HCT116 (cell line): ENCODE measurements around the gene CRLF1. TPM values are rescaled to one million over a fixed set of nuclear protein-coding genes. Genes with fewer than 3 reads are reported as not detected.

Experiments used
- ATAC-seq: fragments of 200-7000 bp; cut with Tn5 transposase; 2 replicates; pipeline ENCODE4 v1.9.1; 2020; ENCODE audit warnings: mild to moderate bottlenecking, moderate library complexity
- BruUV-seq: library from RNA; stranded (reverse); fragments of 400-500 nt; replicated peaks from 2 replicates; lab custom pipeline; 2021; lab: Mats Ljungman, UMichigan
- CTCF ChIA-PET: fragments of 300-600 bp; sonication (Branson Sonifier 250); formaldehyde crosslinking; loops from one replicate; lab custom pipeline; 2021; ENCODE audit warnings: antibody characterized with exemption; lab: Charles Lee
- POLR2A ChIA-PET: fragments of 300-600, 350-600 bp; sonication (Branson Sonifier 250); formaldehyde crosslinking; loops from one replicate; lab custom pipeline; 2021; ENCODE audit warnings: antibody characterized with exemption; lab: Charles Lee
- RAD21 ChIA-PET, 2 experiments: fragments of 300-600 bp; sonication (Branson Sonifier 250); formaldehyde crosslinking; loops; one replicate each; lab custom pipeline; 2023; ENCODE audit warnings: low total read pairs in 2 of 2; ENCODE audit not compliant: uncharacterized antibody in 2 of 2, unreplicated experiment in 2 of 2, low non-redundant PET in 1 of 2; lab: Charles Lee
- DNase-seq: peaks from one replicate; pipeline ENCODE4 v3.0.0-alpha.2; 2010; ENCODE audit warnings: low read depth, low spot score
- H2AFZ ChIP-seq: fragments of 200-600 bp; shearing (Covaris generic), sonication (generic); 2 replicates; pipeline ENCODE4 v1.6.1; 2017; ENCODE audit warnings: low read depth, mixed run types, mixed read lengths, antibody characterized with exemption, low read length; ENCODE audit not compliant: poor library complexity, severe bottlenecking
- H3K27ac ChIP-seq: 2 replicates; pipeline ENCODE4 v1.5.1; 2012; ENCODE audit warnings: low read depth, low read length
- H3K27me3 ChIP-seq: fragments of 200-600 bp; sonication (generic); 2 replicates; pipeline ENCODE4 v1.6.1; 2016; ENCODE audit warnings: mixed run types, low read length, mixed read lengths; ENCODE audit not compliant: insufficient read depth
- H3K36me3 ChIP-seq, 2 experiments: fragments of 200-500 bp in 1 of 2; fragments of 200-600 bp in 1 of 2; sonication (Bioruptor generic) in 1 of 2; sonication (generic) in 1 of 2; 2 replicates each; pipeline versions ENCODE4 v1.5.1 to v1.6.1; 2014 to 2016; ENCODE audit warnings: low read length in 2 of 2, inconsistent platforms in 1 of 2, mixed read lengths in 1 of 2, mixed run types in 1 of 2; ENCODE audit not compliant: insufficient read depth in 2 of 2, control insufficient read depth in 1 of 2
- H3K4me1 ChIP-seq, 2 experiments: fragments of 200-600 bp in 1 of 2; sonication (generic) in 1 of 2; 2 replicates each; pipeline versions ENCODE4 v1.5.1 to v1.6.1; 2012 to 2017; ENCODE audit warnings: low read length in 2 of 2, inconsistent platforms in 1 of 2, mild to moderate bottlenecking in 1 of 2, mixed read lengths in 1 of 2, mixed run types in 1 of 2, moderate library complexity in 1 of 2; ENCODE audit not compliant: insufficient read depth in 2 of 2, control insufficient read depth in 1 of 2
- H3K4me2 ChIP-seq: fragments of 200-600 bp; sonication (generic); 2 replicates; pipeline ENCODE4 v1.6.1; 2017; ENCODE audit warnings: mixed run types, low read length, mixed read lengths
- H3K4me3 ChIP-seq, 2 experiments: fragments of 200-600 bp in 1 of 2; sonication (generic) in 1 of 2; replicated peaks in 1 of 2; 2 replicates each; pipeline ENCODE4 v1.5.1; 2011 to 2016; ENCODE audit warnings: low read length in 2 of 2, control low read depth in 1 of 2, low read depth in 1 of 2, mild to moderate bottlenecking in 1 of 2, mixed read lengths in 1 of 2, mixed run types in 1 of 2
- H3K79me2 ChIP-seq: fragments of 200-600 bp; sonication (generic); 2 replicates; pipeline ENCODE4 v1.6.1; 2017; ENCODE audit warnings: mild to moderate bottlenecking, mixed run types, low read length, moderate library complexity, mixed read lengths; ENCODE audit not compliant: insufficient read depth
- H3K9ac ChIP-seq: fragments of 200-600 bp; sonication (generic); 2 replicates; pipeline ENCODE4 v1.6.1; 2016; ENCODE audit warnings: low read length, mixed read lengths
- H3K9me2 ChIP-seq: fragments of 200-600 bp; sonication (generic), shearing (Covaris generic); 2 replicates; pipeline ENCODE4 v1.6.1; 2017; ENCODE audit warnings: mixed run types, mild to moderate bottlenecking, moderate library complexity; ENCODE audit not compliant: insufficient read depth
- H3K9me3 ChIP-seq, 2 experiments: fragments of 200-500 bp in 1 of 2; fragments of 200-600 bp in 1 of 2; sonication (Bioruptor generic) in 1 of 2; sonication (generic) in 1 of 2; 2 replicates each; pipeline ENCODE4 v1.6.1; 2014 to 2017; ENCODE audit warnings: low read length in 2 of 2, mixed read lengths in 2 of 2, inconsistent platforms in 1 of 2, low read depth in 1 of 2, mild to moderate bottlenecking in 1 of 2, mixed run types in 1 of 2, moderate library complexity in 1 of 2; ENCODE audit not compliant: control insufficient read depth in 1 of 2, insufficient read depth in 1 of 2
- H4K20me1 ChIP-seq: fragments of 200-600 bp; sonication (generic), shearing (Covaris generic); 2 replicates; pipeline ENCODE4 v1.6.1; 2017; ENCODE audit warnings: mixed run types, mild to moderate bottlenecking, moderate library complexity; ENCODE audit not compliant: insufficient read depth
- ATF3 ChIP-seq: IDR thresholded peaks from 2 replicates; pipeline ENCODE4 v1.6.1; 2012
- CBX3 ChIP-seq: IDR thresholded peaks from 2 replicates; pipeline ENCODE4 v1.6.1; 2012; ENCODE audit warnings: low read depth
- CTCF ChIP-seq, 3 experiments: fragments of 200-600 bp in 1 of 3; sonication (generic) in 1 of 3; IDR thresholded peaks in 2 of 3; conservative IDR thresholded peaks in 1 of 3; 2 replicates each; pipeline ENCODE4 v1.5.1; 2012 to 2017; ENCODE audit warnings: low read depth in 2 of 3, low read length in 2 of 3, antibody characterized with exemption in 1 of 3, borderline replicate concordance in 1 of 3, control low read depth in 1 of 3, mild to moderate bottlenecking in 1 of 3, mixed read lengths in 1 of 3, mixed run types in 1 of 3, moderate library complexity in 1 of 3; ENCODE audit not compliant: insufficient read depth in 1 of 3
- EGR1 ChIP-seq: IDR thresholded peaks from 2 replicates; pipeline ENCODE4 v1.6.1; 2012; ENCODE audit warnings: low read depth
- ELF1 ChIP-seq: IDR thresholded peaks from 2 replicates; pipeline ENCODE4 v1.6.1; 2012; ENCODE audit warnings: low read depth, borderline replicate concordance
- EZH2 ChIP-seq: fragments of 200-600 bp; sonication (generic); IDR thresholded peaks from 2 replicates; pipeline ENCODE4 v1.6.1; 2017; ENCODE audit warnings: antibody characterized with exemption, mixed run types
- EZH2phosphoT487 ChIP-seq: fragments of 200-600 bp; IDR thresholded peaks from 2 replicates; pipeline ENCODE4 v1.6.1; 2018; ENCODE audit warnings: antibody characterized with exemption, borderline replicate concordance
- FOSL1 ChIP-seq: IDR thresholded peaks from 2 replicates; pipeline ENCODE4 v1.6.1; 2012; ENCODE audit warnings: low read depth
- MAX ChIP-seq: IDR thresholded peaks from 2 replicates; pipeline ENCODE4 v1.6.1; 2012
- POLR2A ChIP-seq: IDR thresholded peaks from 2 replicates; pipeline ENCODE4 v1.7.0; 2011; ENCODE audit warnings: borderline replicate concordance; ENCODE audit not compliant: insufficient read depth, insufficient read length; ENCODE audit errors: extremely low read depth
- POLR2AphosphoS5 ChIP-seq: IDR thresholded peaks from 2 replicates; pipeline ENCODE4 v1.6.1; 2011; ENCODE audit warnings: mild to moderate bottlenecking, low read depth, low read length, moderate library complexity
- RAD21 ChIP-seq: IDR thresholded peaks from 2 replicates; pipeline ENCODE4 v1.6.1; 2012; ENCODE audit warnings: low read depth, mild to moderate bottlenecking
- REST ChIP-seq: IDR thresholded peaks from 2 replicates; pipeline ENCODE4 v1.6.1; 2012; ENCODE audit warnings: low read depth
- SP1 ChIP-seq: IDR thresholded peaks from 2 replicates; pipeline ENCODE4 v1.6.1; 2012; ENCODE audit warnings: low read depth
- SRF ChIP-seq: IDR thresholded peaks from 2 replicates; pipeline ENCODE4 v1.6.1; 2012; ENCODE audit warnings: low read depth
- TCF7L2 ChIP-seq: IDR thresholded peaks from 2 replicates; pipeline ENCODE4 v1.7.0; 2011; ENCODE audit warnings: borderline replicate concordance, inconsistent platforms; ENCODE audit not compliant: insufficient read depth, insufficient read length; ENCODE audit errors: extremely low read depth
- ZNF274 ChIP-seq: fragments of 200-500 bp; sonication (Bioruptor generic); IDR thresholded peaks from 2 replicates; pipeline ENCODE4 v1.6.1; 2014; ENCODE audit warnings: mild to moderate bottlenecking, low read depth, low read length, inconsistent platforms
- intact Hi-C: fragments of 100-400 bp; cut with micrococcal nuclease; formaldehyde crosslinking; loops from 2 replicates; pipeline ENCODE4 v1.10.0; 2022
- total RNA-seq: library from RNA; stranded (reverse); gene quantifications from one replicate; pipeline ENCODE4 v1.2.1, GENCODE V29; 2021; ENCODE audit not compliant: unreplicated experiment

Gene CRLF1
- total RNA-seq, 1 experiment from 2014 or later = 43.0 TPM

GRCh38 chr19:18588611-18589379 is 17.8 kb downstream of the CRLF1 start, which contains the start of gene REX1BD:
Gene REX1BD (plus strand): TSS chr19:18588798. CDS start chr19:18588802, 4 bp downstream.
- Histone ChIP-seq H3K79me2 (peaks cover 13% of the 10 kb centered on the region; the same call in 1 of the 2 replicates), H3K4me3 (peak within 1 kb of the TSS; percentile 67 to 89), H3K36me3 (0 out of 4 replicates have a peak, but pooled peaks cover 0 to 4% of the 10 kb centered on the region in 2 experiments), H4K20me1 (no peaks in the 10 kb centered on the region), H3K9me2 (no peaks in the 10 kb centered on the region), H3K4me1 (peaks cover 15 to 33% of the 10 kb centered on the region in 2 experiments), H3K9me3 (no peaks in the 10 kb centered on the region), H3K4me2 (peak within 1 kb of the TSS; percentile 88), H3K27me3 (no peaks in the 10 kb centered on the region), H2AFZ (no peak within 1 kb of the TSS), H3K27ac (peak within 1 kb of the TSS; percentile 100), H3K9ac (peak within 1 kb of the TSS; percentile 97)
- intact Hi-C loops = loop anchor here (2.0 kb wide), 1 partner anchor 88 kb away; no protein-coding TSS in a partner anchor
- ATAC-seq = peak; percentile 71
- no peak for DNase-seq
- ChIA-PET POLR2A (interaction anchor here (0.6 to 4.3 kb wide), 5 partner anchors 8 to 46 kb away, joined by 3 to 23 read pairs (median 6); partner anchors contain the start of genes KXD1 and UBA52), RAD21 (interaction anchor here in 1 of 2 experiments (0.7 to 1.7 kb wide), 2 partner anchors 17 to 87 kb away, joined by 3 to 4 read pairs; partner anchors contain the start of gene UBA52), CTCF (interaction anchor here (0.9 to 7.5 kb wide), 15 partner anchors 8 to 309 kb away, joined by 3 to 39 read pairs (median 3); partner anchors contain the start of genes KXD1 and UBA52)
- no TSS peak for BruUV-seq
- TF ChIP-seq REST (no peak), TCF7L2 (peak; percentile 16), POLR2AphosphoS5 (peak; percentile 72), ZNF274 (no peak), ELF1 (no peak), MAX (peak; percentile 69; the same call in 1 of the 2 replicates), EGR1 (peak; percentile 90), RAD21 (peak; percentile 38; the same call in 1 of the 2 replicates), CTCF (IDR thresholded peaks at IDR 0.05 in 2 of 3, conservative IDR thresholded peaks at IDR 0.05 in 1 of 3; ENCODE audit: borderline replicate concordance in 1 of 3, insufficient read depth in 1 of 3, low read depth in 2 of 3, low read length in 2 of 3) (peak; percentile 72 to 93 (median 85)), ATF3 (no peak), CBX3 (no peak), SP1 (peak; percentile 37; the same call in 1 of the 2 replicates), SRF (no peak), FOSL1 (no peak), EZH2phosphoT487 (no peak), EZH2 (no peak), POLR2A (peak; percentile 58)
